HepG2 (cell line): ENCODE data around the gene DDC. TPM values are rescaled to one million over a fixed set of nuclear protein-coding genes. Genes with fewer than 3 reads are reported as not detected.
A peak's percentile ranks its signal among the peaks of the same experiment; 100 is the strongest.

Source experiments
- ATAC-seq: fragments of 200-7000 bp; cut with Tn5 transposase; 3 replicates; pipeline ENCODE4 v1.9.1; 2020; ENCODE audit warnings: mild to moderate bottlenecking, moderate library complexity
- BruUV-seq: library from RNA; stranded (reverse); fragments of 400-500 nt; replicated peaks from 2 replicates; lab custom pipeline; 2021; lab: Mats Ljungman, UMichigan
- CTCF ChIA-PET: fragments of 300-600 bp; formaldehyde crosslinking; extraction: SDS; loops from one replicate; lab custom pipeline; 2021; ENCODE audit warnings: low total read pairs, inconsistent platforms, low intra/inter-chr PET ratio; lab: Yijun Ruan, JAX
- POLR2A ChIA-PET: fragments of 350-600 bp; sonication (Branson Sonifier 250); formaldehyde crosslinking; loops from one replicate; lab custom pipeline; 2020; ENCODE audit warnings: antibody characterized with exemption, inconsistent platforms; lab: Yijun Ruan, JAX
- DNase-seq: peaks from one replicate; pipeline ENCODE4 v3.0.0-alpha.2; 2015; ENCODE audit warnings: low spot score
- FAIRE-seq: peaks from 3 replicates; lab custom pipeline; 2011; peaks lifted over from hg19 to GRCh38; lab: Jason Lieb, UNC
- H2AFZ ChIP-seq: one replicate; pipeline ENCODE4 v1.6.1; 2011; ENCODE audit warnings: low read length, inconsistent platforms
- H3K27ac ChIP-seq: fragments of 300-600 bp; 3 replicates; pipeline ENCODE4 v1.8.0; 2011; ENCODE audit warnings: mixed run types, mild to moderate bottlenecking, mixed read lengths, low read length, inconsistent platforms; ENCODE audit not compliant: insufficient read depth; ENCODE audit errors: extremely low read length
- H3K27me3 ChIP-seq, 2 experiments: fragments of 200-600 bp in 1 of 2; 2 replicates in 1 of 2; 3 replicates in 1 of 2; pipeline versions ENCODE4 v1.6.0 to v1.8.0; 2011; ENCODE audit warnings: low read length in 2 of 2, mild to moderate bottlenecking in 2 of 2, moderate library complexity in 2 of 2, inconsistent platforms in 1 of 2; ENCODE audit not compliant: insufficient read depth in 2 of 2, control insufficient read depth in 1 of 2
- H3K36me3 ChIP-seq, 2 experiments: fragments of 200-600 bp in 1 of 2; replicated peaks in 1 of 2; 2 replicates in 1 of 2; 3 replicates in 1 of 2; pipeline versions ENCODE4 v1.5.1 to v1.8.0; 2011; ENCODE audit warnings: low read length in 2 of 2, inconsistent platforms in 1 of 2; ENCODE audit not compliant: insufficient read depth in 2 of 2, control insufficient read depth in 1 of 2
- H3K4me1 ChIP-seq: 2 replicates; pipeline ENCODE4 v1.5.1; 2012; ENCODE audit warnings: low read length, inconsistent platforms; ENCODE audit not compliant: insufficient read depth
- H3K4me2 ChIP-seq: 2 replicates; pipeline ENCODE4 v1.6.0; 2011; ENCODE audit warnings: low read depth, low read length, inconsistent platforms
- H3K4me3 ChIP-seq, 3 experiments: fragments of 200-600 bp in 1 of 3; sonication (generic), shearing (Covaris generic) in 1 of 3; replicated peaks in 1 of 3; 2 replicates each; pipeline ENCODE4 v1.5.1; 2011 to 2016; ENCODE audit warnings: low read length in 3 of 3, inconsistent platforms in 2 of 3, low read depth in 2 of 3, mild to moderate bottlenecking in 2 of 3, control low read depth in 1 of 3, mixed read lengths in 1 of 3; ENCODE audit not compliant: insufficient read depth in 1 of 3
- H3K79me2 ChIP-seq: one replicate; pipeline ENCODE4 v1.6.1; 2011; ENCODE audit warnings: low read length, inconsistent platforms; ENCODE audit not compliant: insufficient read depth
- H3K9ac ChIP-seq: 2 replicates; pipeline ENCODE4 v1.6.0; 2011; ENCODE audit warnings: mild to moderate bottlenecking, low read depth, low read length, inconsistent platforms; ENCODE audit not compliant: insufficient read depth
- H3K9me3 ChIP-seq: 2 replicates; pipeline ENCODE4 v1.5.1; 2012; ENCODE audit warnings: mild to moderate bottlenecking, low read length
- H4K20me1 ChIP-seq: 2 replicates; pipeline ENCODE4 v1.6.0; 2011; ENCODE audit warnings: inconsistent platforms, mild to moderate bottlenecking, low read length, moderate library complexity; ENCODE audit not compliant: insufficient read depth
- BCL3 ChIP-seq: sonication (generic); formaldehyde crosslinking; IDR thresholded peaks from 2 replicates; pipeline ENCODE4 v1.5.1; 2020; ENCODE audit warnings: mild to moderate bottlenecking, missing genetic modification reagents, moderate library complexity
- CEBPG ChIP-seq: IDR thresholded peaks from 2 replicates; pipeline ENCODE4 v1.6.1; 2016
- HMGXB4 ChIP-seq, 2 experiments: sonication (generic) in 1 of 2; formaldehyde crosslinking in 1 of 2; IDR thresholded peaks; 2 replicates each; pipeline versions ENCODE4 v1.4.0 to v1.6.1; 2018 to 2020; ENCODE audit warnings: missing genetic modification reagents in 2 of 2, borderline replicate concordance in 1 of 2, low read depth in 1 of 2, mild to moderate bottlenecking in 1 of 2, missing biosample characterization in 1 of 2
- LCORL ChIP-seq, 2 experiments: fragments of 450-650 bp in 1 of 2; sonication (generic) in 1 of 2; formaldehyde crosslinking in 1 of 2; IDR thresholded peaks; 2 replicates each; pipeline versions ENCODE4 v1.5.0 to v1.6.1; 2017 to 2020; ENCODE audit warnings: antibody characterized with exemption in 1 of 2, missing genetic modification reagents in 1 of 2
- NCOR1 ChIP-seq: fragments of 200-600 bp; sonication (generic); IDR thresholded peaks from 2 replicates; pipeline ENCODE4 v1.7.0; 2017; ENCODE audit warnings: antibody characterized with exemption, low read length, borderline replicate concordance
- NFAT5 ChIP-seq: sonication (generic); formaldehyde crosslinking; IDR thresholded peaks from 2 replicates; pipeline ENCODE4 v1.4.0; 2020; ENCODE audit warnings: missing genetic modification reagents
- NPAS2 ChIP-seq: sonication (generic); formaldehyde crosslinking; IDR thresholded peaks from 2 replicates; pipeline ENCODE4 v1.8.0; 2022; ENCODE audit warnings: mild to moderate bottlenecking, missing genetic modification reagents, borderline replicate concordance
- RELA ChIP-seq: sonication (generic); formaldehyde crosslinking; IDR thresholded peaks from 2 replicates; pipeline ENCODE4 v1.4.0; 2020; ENCODE audit warnings: missing genetic modification reagents
- ZNF275 ChIP-seq: sonication (generic); formaldehyde crosslinking; IDR thresholded peaks from 2 replicates; pipeline ENCODE4 v1.8.0; 2022; ENCODE audit warnings: missing genetic modification reagents, mild to moderate bottlenecking, inconsistent platforms, borderline replicate concordance
- ZNF704 ChIP-seq: sonication (generic); formaldehyde crosslinking; IDR thresholded peaks from 2 replicates; pipeline ENCODE4 v1.8.1; 2023; ENCODE audit warnings: mild to moderate bottlenecking, inconsistent platforms, moderate library complexity, missing genetic modification reagents, borderline replicate concordance
- ZNF841 ChIP-seq: sonication (generic); formaldehyde crosslinking; IDR thresholded peaks from 2 replicates; pipeline ENCODE4 v1.8.1; 2023; ENCODE audit warnings: missing genetic modification reagents, borderline replicate concordance
- ZSCAN9 ChIP-seq: IDR thresholded peaks from 2 replicates; pipeline ENCODE4 v1.6.1; 2016; ENCODE audit warnings: borderline replicate concordance
- WGBS: methylation state at CpG from one replicate; pipeline ENCODE4 v1.1.6; 2017; ENCODE audit warnings: low lambda C conversion rate; 5-methylcytosine and 5-hydroxymethylcytosine counted together
- in situ Hi-C: cut with HindIII; loops from 2 replicates; pipeline ENCODE4 v1.10.0; 2017; ENCODE audit warnings: low pct_unique_long_range_greater_than_20kb; ENCODE audit not compliant: extremely low pct_ligation_motif_present
- intact Hi-C: fragments of 100-400 bp; cut with micrococcal nuclease; formaldehyde crosslinking; loops from one replicate; pipeline ENCODE4 v1.10.0; 2022; ENCODE audit not compliant: unreplicated experiment
- polyA plus RNA-seq, 8 experiments: library from polyadenylated mRNA; depleted of rRNA in 3 of 8; stranded (reverse) in 7 of 8; unstranded in 1 of 8; fragments of >200 nt; fragmentation: Illumina TruSeq in 4 of 8; extraction: Trizol in 4 of 8; gene quantifications; 2 replicates each; pipeline versions ENCODE4 v1.2.1 to v1.2.3, GENCODE V29; 2011 to 2016; ENCODE audit warnings: low read depth in 4 of 8, missing spikeins in 1 of 8, mixed read lengths in 1 of 8; ENCODE audit not compliant: insufficient read depth in 1 of 8
- total RNA-seq, 5 experiments: library from RNA; depleted of rRNA; stranded (reverse); fragments of >200 nt; fragmentation: Illumina TruSeq; extraction: Trizol; gene quantifications; 2 replicates each; pipeline ENCODE4 v1.2.3, GENCODE V29; 2016; ENCODE audit warnings: low read depth in 1 of 5

DDC gene
- total and polyA plus RNA-seq, 2 of the 13 experiments (the other 11 are each of a cell fraction or from before 2014, with no cell fraction given): 11.7 to 93.3 TPM

GRCh38 chr7:50418086-50418515 lies 147.1 kb downstream of the DDC start:
- POLR2A ChIA-PET: no interaction called here
- H3K27me3 ChIP-seq: peaks cover 0 to 16% of the 10 kb centered on the region in 2 experiments; a peak in 3 of 5 replicates
- CTCF ChIA-PET: interaction anchor here (0.8 to 2.3 kb wide), 3 partner anchors 212 to 276 kb away, joined by 3 to 15 read pairs (median 13); no protein-coding TSS in a partner anchor
- no peaks in the 10 kb centered on the region for H4K20me1 ChIP-seq
- WGBS: 3% methylated on average over 3 of the region's 4 CpGs
- H3K4me3 ChIP-seq: no peak overlapping the region
- no peak overlapping the region for H3K9ac ChIP-seq
- no peaks in the 10 kb centered on the region for H3K36me3 ChIP-seq
- H3K27ac ChIP-seq: no peak overlapping the region
- H2AFZ ChIP-seq: no peak overlapping the region
- FAIRE-seq: peak; percentile 86
- no peaks in the 10 kb centered on the region for H3K9me3 ChIP-seq
- intact Hi-C loops (loop anchor here (1.0 kb wide), 2 partner anchors 213 to 276 kb away; no protein-coding TSS in a partner anchor), in situ Hi-C loops (loop anchor here (10.0 kb wide), 2 partner anchors 213 to 273 kb away; no protein-coding TSS in a partner anchor)
- H3K4me2 ChIP-seq: no peak overlapping the region
- DNase-seq: peak; percentile 66
- H3K4me1 ChIP-seq: 0 out of 2 replicates have a peak, but pooled peaks cover 3% of the 10 kb centered on the region
- no peaks in the 10 kb centered on the region for H3K79me2 ChIP-seq
- BruUV-seq: no TSS peak
- peak; percentile 99 for ATAC-seq
- TF ChIP-seq ZNF704 (no peak), ZNF841 (no peak), ZNF275 (CRISPR knock-in tag) (no peak), HMGXB4 (CRISPR knock-in tag; IDR thresholded peaks at IDR 0.05; ENCODE audit: borderline replicate concordance in 1 of 2, low read depth in 1 of 2) (peak in 1 of 2 experiments; percentile 31; a peak in 1 of 4 replicates), CEBPG (CRISPR knock-in tag) (peak; percentile 37; the same call in 1 of the 2 replicates), LCORL (IDR thresholded peaks at IDR 0.05) (no peak), LCORL (CRISPR knock-in tag; IDR thresholded peaks at IDR 0.05) (no peak), NCOR1 (no peak), BCL3 (CRISPR knock-in tag) (no peak), ZSCAN9 (no peak), NFAT5 (CRISPR knock-in tag) (no peak), NPAS2 (CRISPR knock-in tag) (no peak), RELA (no peak)
